HG03025 (cell line): ENCODE results near the gene LONRF2.
"Not testable (repeated sequence)": the region's sequence is repeated elsewhere in the genome, so short reads cannot be mapped to it uniquely, and the experiment has no call there.

Experiments
- ATAC-seq: cut with Tn5 transposase; IDR thresholded peaks from one replicate; pipeline ENCODE4 v1.9.1; 2021; ENCODE audit warnings: mild to moderate bottlenecking, moderate library complexity; ENCODE audit not compliant: unreplicated experiment, low FRiP score

Gene LONRF2

GRCh38 chr2:100257939-100258338 lies 64.4 kb downstream of the LONRF2 start:
- no peak for ATAC-seq

GRCh38 chr2:100256849-100257248 lies 65.5 kb downstream of the LONRF2 start:
- no peak for ATAC-seq

- no peak for ATAC-seq
Measured at GRCh38 chr2:100256416-100256815, 65.9 kb downstream of the LONRF2 start.

- no peak for ATAC-seq
Measured at GRCh38 chr2:100254646-100255210, 67.6 kb downstream of the LONRF2 start.

GRCh38 chr2:100253786-100254185 lies 68.5 kb downstream of the LONRF2 start:
- ATAC-seq = no peak

GRCh38 chr2:100252811-100253698 lies 69.2 kb downstream of the LONRF2 start:
- ATAC-seq = no peak

GRCh38 chr2:100250645-100251044 lies 71.7 kb downstream of the LONRF2 start:
- no peak for ATAC-seq

GRCh38 chr2:100248971-100249370 lies 73.3 kb downstream of the LONRF2 start:
- no peak for ATAC-seq

- not testable (repeated sequence) for ATAC-seq
Measured at GRCh38 chr2:100248556-100248955, 73.7 kb downstream of the LONRF2 start.

- ATAC-seq = peak; percentile 12
Measured at GRCh38 chr2:100248044-100248330, 74.3 kb downstream of the LONRF2 start.

GRCh38 chr2:100247256-100248043 lies 74.9 kb downstream of the LONRF2 start:
- ATAC-seq = peak; percentile 75

GRCh38 chr2:100246163-100247145 lies 75.8 kb downstream of the LONRF2 start:
- ATAC-seq = no peak

GRCh38 chr2:100245681-100246080 lies 76.6 kb downstream of the LONRF2 start:
- no peak for ATAC-seq

GRCh38 chr2:100244881-100245605 lies 77.3 kb downstream of the LONRF2 start:
- no peak for ATAC-seq

- no peak for ATAC-seq
Measured at GRCh38 chr2:100243631-100244030, 78.7 kb downstream of the LONRF2 start.

- no peak for ATAC-seq
Measured at GRCh38 chr2:100242891-100243619, 79.2 kb downstream of the LONRF2 start.

- ATAC-seq = no peak
Measured at GRCh38 chr2:100242476-100242875, 79.8 kb downstream of the LONRF2 start.

- ATAC-seq = no peak
Measured at GRCh38 chr2:100241236-100241635, 81.1 kb downstream of the LONRF2 start.

- no peak for ATAC-seq
Measured at GRCh38 chr2:100240386-100240785, 81.9 kb downstream of the LONRF2 start.
